Sigmoid colon (tissue), 7 donors: ENCODE results near the gene ARF1. TPM values are rescaled to one million over a fixed set of nuclear protein-coding genes. Genes with fewer than 3 reads are reported as not detected.

Experiments
- DNase-seq: peaks from one replicate; pipeline ENCODE4 v3.0.0-alpha.2; 2019
- H3K27ac ChIP-seq, 4 donors: fragments of 200-600 bp; sonication (generic); one replicate each; pipeline ENCODE4 v1.5.1; 2016 to 2019; ENCODE audit warnings: mild to moderate bottlenecking in 1 of 4
- H3K27me3 ChIP-seq, 3 donors: fragments of 200-600 bp; sonication (generic); one replicate each; pipeline ENCODE4 v1.5.1; 2019; ENCODE audit warnings: mild to moderate bottlenecking in 1 of 3
- H3K36me3 ChIP-seq, 4 donors: fragments of 200-600 bp; sonication (generic); one replicate each; pipeline ENCODE4 v1.5.1; 2016 to 2019
- H3K4me1 ChIP-seq, 4 donors: fragments of 200-600 bp; sonication (generic); one replicate each; pipeline ENCODE4 v1.5.1; 2017 to 2019
- H3K4me3 ChIP-seq, 4 donors: fragments of 200-600 bp; sonication (generic); one replicate each; pipeline ENCODE4 v1.5.1; 2017 to 2019; ENCODE audit warnings: mild to moderate bottlenecking in 2 of 4, moderate library complexity in 1 of 4
- H3K9me3 ChIP-seq, 4 donors: fragments of 200-600 bp in 3 of 4; sonication (generic) in 3 of 4; one replicate each; pipeline versions ENCODE4 v1.5.1 to v1.6.1; 2013 to 2019
- CTCF ChIP-seq, 4 experiments: fragments of 450-650 bp in 3 of 4; fragments of 200-600 bp in 1 of 4; IDR thresholded peaks; one replicate each; pipeline ENCODE4 v1.5.1; 2016 to 2019; ENCODE audit warnings: antibody characterized with exemption in 4 of 4, mild to moderate bottlenecking in 3 of 4, moderate library complexity in 2 of 4
- EP300 ChIP-seq, 4 donors: sonication (generic); formaldehyde crosslinking; IDR thresholded peaks; one replicate each; pipeline ENCODE4 v1.6.1; 2017; ENCODE audit warnings: antibody characterized with exemption in 4 of 4
- POLR2A ChIP-seq, 2 donors: fragments of 450-650 bp; IDR thresholded peaks; one replicate each; pipeline ENCODE4 v1.6.1; 2016; ENCODE audit warnings: antibody characterized with exemption in 2 of 2, mild to moderate bottlenecking in 2 of 2, moderate library complexity in 2 of 2
- POLR2AphosphoS5 ChIP-seq, 4 donors: sonication (generic); formaldehyde crosslinking; IDR thresholded peaks; one replicate each; pipeline ENCODE4 v1.6.1; 2017; ENCODE audit warnings: antibody characterized with exemption in 4 of 4
- WGBS, 2 donors: extraction: QIAGEN DNeasy Blood & Tissue Kit; methylation state at CpG; one replicate each; pipeline ENCODE4 v1.1.7; 2013; 5-methylcytosine and 5-hydroxymethylcytosine counted together
- intact Hi-C: fragments of 100-400 bp; cut with DNase I; formaldehyde crosslinking; loops from one replicate; pipeline ENCODE4 v1.15.1; 2023
- polyA plus RNA-seq, 3 donors: library from polyadenylated mRNA; stranded (reverse); fragments of 200-250 nt; gene quantifications; one replicate each; pipeline ENCODE4 v1.2.3, GENCODE V29; 2013
- total RNA-seq, 4 donors: library from RNA; depleted of rRNA; stranded (reverse); fragments of >200 nt; gene quantifications; one replicate each; pipeline ENCODE4 v1.1.0, GENCODE V29; 2016
- donor health status: healthy with polysubstance abuse.
- donor health status: Bipolar disorder and iron deficiency.
- donor health status: healthy.

ARF1 gene
- 100 to 1,000 TPM; 212 to 250 (median 225) TPM for total RNA-seq
- polyA plus RNA-seq: 100 to 1,000 TPM; 345 to 482 (median 479) TPM

GRCh38 chr1:228082214-228082917, at the start of gene ARF1:
Gene ARF1 (plus strand): TSS chr1:228082708. CDS start chr1:228097115, 14,407 bp downstream.
- Histone ChIP-seq H3K27ac (peak within 1 kb of the TSS; percentile 94 to 99 (median 98)), H3K27me3 (no peaks in the 10 kb centered on the region), H3K4me3 (peak within 1 kb of the TSS; percentile 77 to 99 (median 90)), H3K4me1 (peaks cover 2 to 60% (median 52%) of the 10 kb centered on the region in 4 donors), H3K9me3 (no peaks in the 10 kb centered on the region), H3K36me3 (no peaks in the 10 kb centered on the region)
- TF ChIP-seq POLR2AphosphoS5 (IDR thresholded peaks at IDR 0.05) (peak; percentile 92 to 97 (median 94)), CTCF (IDR thresholded peaks at IDR 0.05) (no peak), EP300 (IDR thresholded peaks at IDR 0.05) (no peak), POLR2A (IDR thresholded peaks at IDR 0.05) (peak; percentile 38 to 46)
- DNase-seq: peak; percentile 96
- intact Hi-C loops: loop anchor here (1.0 to 10.0 kb wide), 8 partner anchors 20 to 538 kb away; partner anchors contain the start of gene RNF187
- 0 to 1% methylated on average over 87 of the region's 87 CpGs for WGBS, 2 donors

- peaks cover 0 to 10% (median 9%) of the 10 kb centered on the region in 4 donors for H3K4me1 ChIP-seq
- no peak for TF ChIP-seq POLR2A (IDR thresholded peaks at IDR 0.05)
- TF ChIP-seq POLR2AphosphoS5 (IDR thresholded peaks at IDR 0.05): no peak
- TF ChIP-seq CTCF (IDR thresholded peaks at IDR 0.05): no peak
- no peak for TF ChIP-seq EP300 (IDR thresholded peaks at IDR 0.05)
- no peak overlapping the region for H3K27ac ChIP-seq
- H3K27me3 ChIP-seq: peaks cover 15 to 33% (median 17%) of the 10 kb centered on the region in 3 donors
- H3K36me3 ChIP-seq: no peaks in the 10 kb centered on the region
- 88% methylated on average over 2 of the region's 2 CpGs for WGBS, 2 donors
- peaks cover 0 to 8% (median 3%) of the 10 kb centered on the region in 4 donors for H3K9me3 ChIP-seq
- intact Hi-C loops: no loop called here
- H3K4me3 ChIP-seq: no peak overlapping the region
- DNase-seq: no peak
Measured at GRCh38 chr1:228033376-228033775, 49.1 kb upstream of the ARF1 start.

GRCh38 chr1:228034954-228035837, 47.3 kb upstream of the ARF1 start:
- H3K4me3 ChIP-seq: no peak overlapping the region

GRCh38 chr1:228035844-228036243, 46.7 kb upstream of the ARF1 start:
- peaks cover 0 to 8% (median 3%) of the 10 kb centered on the region in 4 donors for H3K9me3 ChIP-seq
- H3K27me3 ChIP-seq: peaks cover 20 to 52% (median 33%) of the 10 kb centered on the region in 3 donors
- peak; percentile 36 for DNase-seq
- WGBS, 2 donors: 72 to 85% methylated on average over 4 of the region's 5 CpGs
- intact Hi-C loops: no loop called here
- TF ChIP-seq POLR2A (IDR thresholded peaks at IDR 0.05) (no peak), POLR2AphosphoS5 (IDR thresholded peaks at IDR 0.05) (no peak), EP300 (IDR thresholded peaks at IDR 0.05) (no peak), CTCF (IDR thresholded peaks at IDR 0.05) (no peak)
- no peak overlapping the region for H3K4me3 ChIP-seq
- peaks cover 0 to 10% (median 9%) of the 10 kb centered on the region in 4 donors for H3K4me1 ChIP-seq
- no peaks in the 10 kb centered on the region for H3K36me3 ChIP-seq
- H3K27ac ChIP-seq: no peak overlapping the region

More at GRCh38 chr1:228034954-228035837, 47.3 kb upstream of the ARF1 start:
- Histone ChIP-seq H3K27me3 (peaks cover 20 to 50% (median 33%) of the 10 kb centered on the region in 3 donors), H3K36me3 (no peaks in the 10 kb centered on the region), H3K4me1 (peaks cover 0 to 10% (median 9%) of the 10 kb centered on the region in 4 donors), H3K27ac (no peak overlapping the region), H3K9me3 (peaks cover 0 to 8% (median 3%) of the 10 kb centered on the region in 4 donors)
- 85 to 87% methylated on average over 16 of the region's 16 CpGs for WGBS, 2 donors
- TF ChIP-seq EP300 (IDR thresholded peaks at IDR 0.05) (no peak), POLR2A (IDR thresholded peaks at IDR 0.05) (no peak), POLR2AphosphoS5 (IDR thresholded peaks at IDR 0.05) (no peak), CTCF (IDR thresholded peaks at IDR 0.05) (no peak)
- peak; percentile 44 for DNase-seq
- intact Hi-C loops: no loop called here
